CD14-positive monocyte (primary cell): ENCODE results near the gene NFE2. TPM values are rescaled to one million over a fixed set of nuclear protein-coding genes. Genes with fewer than 3 reads are reported as not detected.

Source experiments
- DNase-seq, 3 donors: peaks; one replicate each; pipeline ENCODE4 v3.0.0-alpha.2; 2011 to 2022
- H2AFZ ChIP-seq: 2 replicates; pipeline ENCODE4 v1.6.0; 2012; ENCODE audit warnings: mild to moderate bottlenecking, low read depth, low read length, inconsistent platforms; ENCODE audit not compliant: insufficient read depth, poor library complexity, severe bottlenecking
- H3K27ac ChIP-seq, 2 donors: 1 replicate in 1 of 2; 2 replicates in 1 of 2; pipeline ENCODE4 v1.5.1; 2012 to 2013; ENCODE audit warnings: low read length in 2 of 2, control low read depth in 1 of 2, inconsistent platforms in 1 of 2, low read depth in 1 of 2, mild to moderate bottlenecking in 1 of 2
- H3K27me3 ChIP-seq, 2 donors: one replicate each; pipeline versions ENCODE4 v1.6.0 to v1.6.1; 2011 to 2013; ENCODE audit warnings: low read length in 2 of 2; ENCODE audit not compliant: control insufficient read depth in 2 of 2, insufficient read depth in 2 of 2
- H3K36me3 ChIP-seq, 2 donors: replicated peaks in 1 of 2; 1 replicate in 1 of 2; 2 replicates in 1 of 2; pipeline versions ENCODE4 v1.5.1 to v1.6.1; 2012 to 2013; ENCODE audit warnings: low read length in 2 of 2, control low read depth in 1 of 2, inconsistent platforms in 1 of 2, mild to moderate bottlenecking in 1 of 2; ENCODE audit not compliant: insufficient read depth in 2 of 2, control insufficient read depth in 1 of 2
- H3K4me1 ChIP-seq, 2 donors: 1 replicate in 1 of 2; 2 replicates in 1 of 2; pipeline versions ENCODE4 v1.5.1 to v1.6.1; 2012 to 2013; ENCODE audit warnings: low read length in 2 of 2, control low read depth in 1 of 2, inconsistent platforms in 1 of 2, mild to moderate bottlenecking in 1 of 2, moderate library complexity in 1 of 2; ENCODE audit not compliant: insufficient read depth in 2 of 2, control insufficient read depth in 1 of 2
- H3K4me2 ChIP-seq: replicated peaks from 2 replicates; pipeline ENCODE3; 2012; ENCODE audit warnings: low read length, moderate library complexity, mild to moderate bottlenecking; ENCODE audit not compliant: poor library complexity, severe bottlenecking; ENCODE audit errors: extremely low read depth
- H3K4me3 ChIP-seq, 3 experiments: fragments of 200-600 bp in 1 of 3; sonication (generic) in 1 of 3; replicated peaks in 1 of 3; 1 replicate in 2 of 3; 2 replicates in 1 of 3; pipeline ENCODE4 v1.5.1; 2011 to 2013; ENCODE audit warnings: low read length in 3 of 3, mild to moderate bottlenecking in 3 of 3, control low read depth in 2 of 3, low read depth in 2 of 3, inconsistent platforms in 1 of 3, moderate library complexity in 1 of 3
- H3K79me2 ChIP-seq: 2 replicates; pipeline ENCODE4 v1.6.0; 2012; ENCODE audit warnings: mild to moderate bottlenecking, control low read depth, inconsistent platforms, low read length, moderate library complexity; ENCODE audit not compliant: insufficient read depth
- H3K9ac ChIP-seq: 2 replicates; pipeline ENCODE4 v1.6.0; 2017; ENCODE audit warnings: low read length, mild to moderate bottlenecking; ENCODE audit not compliant: insufficient read depth, poor library complexity, severe bottlenecking
- H3K9me3 ChIP-seq, 2 donors: replicated peaks in 1 of 2; 1 replicate in 1 of 2; 2 replicates in 1 of 2; pipeline versions ENCODE4 v1.5.1 to v1.6.1; 2012 to 2013; ENCODE audit warnings: low read length in 2 of 2, control low read depth in 1 of 2; ENCODE audit not compliant: control insufficient read depth in 1 of 2, insufficient read depth in 1 of 2
- H4K20me1 ChIP-seq: 2 replicates; pipeline ENCODE4 v1.6.0; 2012; ENCODE audit warnings: mild to moderate bottlenecking, low read length, control low read depth, moderate library complexity; ENCODE audit not compliant: insufficient read depth
- H3K27ac Mint-ChIP-seq, 7 donors: one replicate each; pipeline ENCODE4 v1.8.0; 2020; ENCODE audit warnings: mild to moderate bottlenecking in 7 of 7, mixed read lengths in 7 of 7, moderate library complexity in 6 of 7, inconsistent platforms in 2 of 7
- H3K27me3 Mint-ChIP-seq, 3 donors: one replicate each; pipeline ENCODE4 v1.8.0; 2021 to 2022; ENCODE audit warnings: low read depth in 3 of 3, mild to moderate bottlenecking in 3 of 3, mixed read lengths in 3 of 3, moderate library complexity in 3 of 3, inconsistent platforms in 1 of 3
- H3K36me3 Mint-ChIP-seq, 2 donors: one replicate each; pipeline ENCODE4 v1.8.0; 2020; ENCODE audit warnings: mixed read lengths in 2 of 2, inconsistent platforms in 1 of 2, mild to moderate bottlenecking in 1 of 2
- H3K4me1 Mint-ChIP-seq: one replicate; pipeline ENCODE4 v1.8.0; 2020; ENCODE audit warnings: mild to moderate bottlenecking, mixed read lengths
- H3K4me3 Mint-ChIP-seq, 2 donors: one replicate each; pipeline ENCODE4 v1.8.0; 2020; ENCODE audit warnings: mild to moderate bottlenecking in 2 of 2, mixed read lengths in 2 of 2, moderate library complexity in 1 of 2
- H3K9me3 Mint-ChIP-seq, 7 donors: one replicate each; pipeline ENCODE4 v1.8.0; 2020 to 2022; ENCODE audit warnings: mixed read lengths in 7 of 7, mild to moderate bottlenecking in 6 of 7, moderate library complexity in 6 of 7, inconsistent platforms in 2 of 7
- CTCF ChIP-seq: fragments of 200-600 bp; IDR thresholded peaks from one replicate; pipeline ENCODE4 v1.8.0; 2022; ENCODE audit warnings: antibody characterized with exemption, mild to moderate bottlenecking
- WGBS: methylation state at CpG from one replicate; pipeline ENCODE4 v1.1.5; 2013; ENCODE audit warnings: missing lambda C conversion rate; ENCODE audit not compliant: insufficient coverage; 5-methylcytosine and 5-hydroxymethylcytosine counted together
- intact Hi-C, 2 donors: fragments of 100-400 bp; cut with micrococcal nuclease; formaldehyde crosslinking; loops; one replicate each; pipeline versions ENCODE4 v1.15.0 to v1.15.1; 2023
- polyA plus RNA-seq, 3 donors: library from polyadenylated mRNA; depleted of rRNA in 1 of 3; unstranded in 2 of 3; stranded (reverse) in 1 of 3; fragments of 300-500 nt in 2 of 3; fragments of >200 nt in 1 of 3; fragmentation: Illumina TruSeq in 2 of 3; gene quantifications; 1 replicate in 2 of 3; 2 replicates in 1 of 3; pipeline ENCODE4 v1.2.3, GENCODE V29; 2012 to 2021

NFE2 gene
- polyA plus RNA-seq, 3 donors = 79.5 to 157 (median 95.6) TPM

GRCh38 chr12:54311051-54311450 lies 10.2 kb upstream of the NFE2 start:
- Mint-ChIP-seq H3K9me3 (peaks cover 0 to 2% (median 0%) of the 10 kb centered on the region in 7 donors), H3K4me3 (no peak overlapping the region), H3K27ac (no peak overlapping the region), H3K4me1 (peaks cover 57% of the 10 kb centered on the region), H3K36me3 (peaks cover 0 to 4% of the 10 kb centered on the region in 2 donors), H3K27me3 (peaks cover 0 to 2% (median 0%) of the 10 kb centered on the region in 3 donors)
- Histone ChIP-seq H3K4me1 (peaks cover 35 to 42% of the 10 kb centered on the region in 2 donors), H3K4me2 (no peak overlapping the region), H3K36me3 (no peaks in the 10 kb centered on the region), H3K79me2 (peaks cover 12% of the 10 kb centered on the region), H4K20me1 (no peaks in the 10 kb centered on the region), H3K9ac (no peak overlapping the region), H3K27ac (no peak overlapping the region), H3K4me3 (no peak overlapping the region), H3K9me3 (no peaks in the 10 kb centered on the region), H2AFZ (no peak overlapping the region), H3K27me3 (no peaks in the 10 kb centered on the region)
- DNase-seq = no peak
- intact Hi-C loops = no loop called here
- WGBS = no CpG with 5 or more reads among the region's 2 CpGs
- no peak for TF ChIP-seq CTCF

GRCh38 chr12:54306925-54307741 lies 6.3 kb upstream of the NFE2 start:
- Histone ChIP-seq H3K4me1 (peaks cover 67 to 74% of the 10 kb centered on the region in 2 donors), H3K9ac (peak overlapping the region; percentile 47), H3K27me3 (no peaks in the 10 kb centered on the region), H3K4me3 (peak overlapping the region in 1 of 3 experiments; percentile 61), H4K20me1 (no peaks in the 10 kb centered on the region), H3K4me2 (peak overlapping the region; percentile 76), H3K27ac (peak overlapping the region; percentile 81 to 85), H3K79me2 (peaks cover 45% of the 10 kb centered on the region), H2AFZ (peak overlapping the region; percentile 31), H3K36me3 (no peaks in the 10 kb centered on the region), H3K9me3 (no peaks in the 10 kb centered on the region)
- peaks cover 1 to 2% (median 1%) of the 10 kb centered on the region in 3 donors for H3K27me3 Mint-ChIP-seq
- no peak for TF ChIP-seq CTCF
- H3K27ac Mint-ChIP-seq = peak overlapping the region; percentile 95 to 99 (median 98)
- 0% methylated on average over 2 of the region's 8 CpGs for WGBS
- H3K4me1 Mint-ChIP-seq = peaks cover 69% of the 10 kb centered on the region
- H3K4me3 Mint-ChIP-seq = peak overlapping the region; percentile 61 to 80
- H3K9me3 Mint-ChIP-seq = peaks cover 0 to 2% (median 0%) of the 10 kb centered on the region in 7 donors
- intact Hi-C loops = no loop called here
- DNase-seq = peak; percentile 83 to 95 (median 87)
- peaks cover 0 to 1% of the 10 kb centered on the region in 2 donors for H3K36me3 Mint-ChIP-seq
